Chondrocyte (in vitro differentiated cells): Measurements from ENCODE around the gene ATXN3L. TPM values are rescaled to one million over a fixed set of nuclear protein-coding genes. Genes with fewer than 3 reads are reported as not detected.

Experiments used
- DNase-seq: peaks from one replicate; pipeline ENCODE4 v3.0.0; 2021; ENCODE audit warnings: mixed read lengths, low spot score
- H3K27ac Mint-ChIP-seq: one replicate; pipeline ENCODE4 v1.8.0; 2021; ENCODE audit warnings: mild to moderate bottlenecking, moderate library complexity, mixed read lengths; ENCODE audit not compliant: unreplicated experiment
- H3K27me3 Mint-ChIP-seq: 2 replicates; pipeline ENCODE4 v1.8.0; 2021; ENCODE audit warnings: low read depth, mixed read lengths
- H3K36me3 Mint-ChIP-seq: 2 replicates; pipeline ENCODE4 v1.8.0; 2021; ENCODE audit warnings: low read depth, mixed read lengths
- H3K4me1 Mint-ChIP-seq: 2 replicates; pipeline ENCODE4 v1.8.0; 2021; ENCODE audit warnings: low read depth, mild to moderate bottlenecking, mixed read lengths
- H3K4me3 Mint-ChIP-seq: one replicate; pipeline ENCODE4 v1.8.0; 2021; ENCODE audit warnings: mild to moderate bottlenecking, moderate library complexity, mixed read lengths; ENCODE audit not compliant: unreplicated experiment
- H3K9me3 Mint-ChIP-seq: 2 replicates; pipeline ENCODE4 v1.8.0; 2021; ENCODE audit warnings: low read depth, mixed read lengths
- total RNA-seq: library from RNA; stranded (reverse); gene quantifications from 3 replicates; pipeline ENCODE4 v1.2.1, GENCODE V29; 2021
- TF ChIP-seq, protein P1 (sequence below): fragments of 200-600 bp; sonication (generic); IDR thresholded peaks from 2 replicates; pipeline ENCODE4 v1.5.0; 2021; ENCODE audit warnings: antibody characterized with exemption, mild to moderate bottlenecking, moderate library complexity

The ATXN3L gene
- total RNA-seq, 1 donor from 2014 or later: not detected

DNA sequence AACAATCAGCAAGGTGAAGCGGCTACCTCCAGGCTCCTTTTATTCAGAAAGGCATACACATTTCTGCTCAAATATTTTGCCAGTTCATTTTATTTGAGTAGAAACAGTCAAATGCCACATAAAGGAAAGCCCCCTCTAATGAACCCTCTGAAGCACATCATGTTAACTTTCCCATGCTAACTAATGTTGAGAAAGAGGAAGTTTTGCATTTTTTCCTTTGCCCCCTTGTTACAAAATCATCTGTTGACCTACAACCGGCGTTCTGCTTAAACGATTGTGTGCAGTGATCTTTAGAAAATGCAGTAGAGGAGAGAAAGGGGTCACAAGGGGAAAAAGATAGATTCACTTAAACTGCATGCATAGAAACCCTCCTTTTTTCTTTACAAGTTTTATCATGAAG lies 25.2 kb upstream of the ATXN3L start:
- H3K27ac Mint-ChIP-seq: no peak overlapping the region
- peaks cover 2% of the 10 kb centered on the region for H3K9me3 Mint-ChIP-seq
- no peaks in the 10 kb centered on the region for H3K27me3 Mint-ChIP-seq
- H3K4me3 Mint-ChIP-seq: no peak overlapping the region
- TF ChIP-seq, protein P1, sequence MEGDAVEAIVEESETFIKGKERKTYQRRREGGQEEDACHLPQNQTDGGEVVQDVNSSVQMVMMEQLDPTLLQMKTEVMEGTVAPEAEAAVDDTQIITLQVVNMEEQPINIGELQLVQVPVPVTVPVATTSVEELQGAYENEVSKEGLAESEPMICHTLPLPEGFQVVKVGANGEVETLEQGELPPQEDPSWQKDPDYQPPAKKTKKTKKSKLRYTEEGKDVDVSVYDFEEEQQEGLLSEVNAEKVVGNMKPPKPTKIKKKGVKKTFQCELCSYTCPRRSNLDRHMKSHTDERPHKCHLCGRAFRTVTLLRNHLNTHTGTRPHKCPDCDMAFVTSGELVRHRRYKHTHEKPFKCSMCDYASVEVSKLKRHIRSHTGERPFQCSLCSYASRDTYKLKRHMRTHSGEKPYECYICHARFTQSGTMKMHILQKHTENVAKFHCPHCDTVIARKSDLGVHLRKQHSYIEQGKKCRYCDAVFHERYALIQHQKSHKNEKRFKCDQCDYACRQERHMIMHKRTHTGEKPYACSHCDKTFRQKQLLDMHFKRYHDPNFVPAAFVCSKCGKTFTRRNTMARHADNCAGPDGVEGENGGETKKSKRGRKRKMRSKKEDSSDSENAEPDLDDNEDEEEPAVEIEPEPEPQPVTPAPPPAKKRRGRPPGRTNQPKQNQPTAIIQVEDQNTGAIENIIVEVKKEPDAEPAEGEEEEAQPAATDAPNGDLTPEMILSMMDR: no peak
- H3K4me1 Mint-ChIP-seq: peaks cover 11% of the 10 kb centered on the region
- H3K36me3 Mint-ChIP-seq: no peaks in the 10 kb centered on the region
- no peak for DNase-seq

DNA sequence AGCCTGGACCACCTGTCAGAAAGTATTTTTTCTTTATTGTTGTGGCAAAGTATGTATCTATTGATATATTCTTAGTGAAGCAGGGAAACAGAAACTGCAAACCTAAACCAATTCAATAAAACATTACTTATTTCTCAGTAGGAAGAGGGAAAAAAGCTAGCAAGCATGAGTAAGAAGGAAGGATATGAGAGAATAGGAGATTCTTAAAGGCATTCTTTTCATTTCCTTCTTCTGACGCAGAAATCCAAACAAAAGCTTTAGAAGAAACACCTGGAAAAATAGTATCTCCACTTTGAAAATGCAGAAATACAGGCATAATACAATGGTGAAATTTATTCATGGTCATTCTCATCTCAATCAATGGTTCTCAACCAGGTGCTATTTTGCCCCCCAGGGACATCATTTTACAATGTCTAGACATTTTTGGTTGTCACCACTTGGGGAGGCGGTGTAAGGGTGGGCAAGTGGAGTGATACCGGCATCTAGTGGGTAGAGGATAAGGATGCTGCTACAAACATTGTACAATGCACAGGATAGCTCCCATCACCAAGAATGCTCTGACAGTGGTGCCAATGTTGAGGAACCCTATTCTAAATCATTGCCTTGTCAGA lies 21.7 kb upstream of the ATXN3L start:
- no peak for DNase-seq
- TF ChIP-seq, protein P1: peak; percentile 29
- peaks cover 21% of the 10 kb centered on the region for H3K4me1 Mint-ChIP-seq
- H3K27me3 Mint-ChIP-seq: no peaks in the 10 kb centered on the region
- no peak overlapping the region for H3K4me3 Mint-ChIP-seq
- peak overlapping the region; percentile 57 for H3K27ac Mint-ChIP-seq
- peaks cover 2% of the 10 kb centered on the region for H3K9me3 Mint-ChIP-seq
- H3K36me3 Mint-ChIP-seq: no peaks in the 10 kb centered on the region

DNA sequence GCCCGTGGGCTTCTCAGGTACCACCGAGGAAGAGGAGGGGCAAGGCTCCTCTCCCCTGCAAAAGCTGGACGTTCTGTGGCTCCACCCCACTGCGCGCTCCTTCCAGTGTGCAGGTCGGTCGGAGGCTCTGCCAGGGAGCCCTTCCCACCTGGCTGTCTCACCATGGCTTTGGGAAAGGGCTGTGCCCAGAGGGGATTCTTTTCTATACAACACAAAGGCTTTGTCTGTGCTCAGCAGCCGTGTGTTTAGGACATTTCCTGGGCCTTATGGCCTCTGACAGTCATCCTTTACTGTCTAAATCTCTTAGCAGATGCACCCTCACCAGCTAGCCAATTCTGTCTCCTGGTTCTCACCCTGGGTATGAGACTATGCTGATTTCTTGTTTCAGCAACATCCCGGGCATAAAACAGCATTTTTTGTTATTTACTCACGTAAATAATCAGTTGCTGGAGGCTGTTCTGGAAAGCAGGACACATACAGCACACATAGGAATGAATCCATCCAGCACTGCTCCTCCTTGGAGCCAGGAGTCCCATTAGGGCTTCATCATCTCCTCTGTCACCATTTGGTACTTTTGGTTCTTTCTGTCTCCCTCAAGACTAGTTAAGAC lies 20.4 kb upstream of the ATXN3L start:
- Mint-ChIP-seq H3K36me3 (no peaks in the 10 kb centered on the region), H3K27ac (no peak overlapping the region), H3K9me3 (peaks cover 2% of the 10 kb centered on the region), H3K4me1 (peaks cover 21% of the 10 kb centered on the region), H3K4me3 (no peak overlapping the region), H3K27me3 (no peaks in the 10 kb centered on the region)
- TF ChIP-seq, protein P1: no peak
- DNase-seq: no peak

DNA sequence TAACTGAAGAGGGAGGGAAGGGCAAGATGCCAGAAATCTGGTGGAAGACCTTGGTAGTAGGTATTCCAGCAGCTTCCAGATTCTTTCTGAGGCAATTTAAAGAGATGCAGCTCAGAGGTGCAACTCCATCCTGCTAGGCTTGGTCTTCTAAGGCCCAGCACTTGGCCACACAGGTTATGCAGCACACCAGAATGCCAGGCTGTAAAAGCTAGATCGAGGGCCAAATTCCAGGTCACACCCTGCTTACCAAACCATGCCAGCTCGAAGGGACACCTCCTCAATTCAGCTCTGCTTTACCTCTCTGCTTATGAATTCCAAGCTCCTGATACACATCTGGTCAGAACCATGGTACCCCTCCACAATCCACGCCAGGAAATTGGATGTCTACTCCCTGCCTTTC lies 19.8 kb upstream of the ATXN3L start:
- DNase-seq: no peak
- no peak overlapping the region for H3K4me3 Mint-ChIP-seq
- peaks cover 21% of the 10 kb centered on the region for H3K4me1 Mint-ChIP-seq
- peaks cover 2% of the 10 kb centered on the region for H3K9me3 Mint-ChIP-seq
- H3K27me3 Mint-ChIP-seq: no peaks in the 10 kb centered on the region
- no peak overlapping the region for H3K27ac Mint-ChIP-seq
- no peaks in the 10 kb centered on the region for H3K36me3 Mint-ChIP-seq
- TF ChIP-seq, protein P1: no peak

- DNase-seq: no peak
- TF ChIP-seq, protein P1: no peak
- H3K4me3 Mint-ChIP-seq: no peak overlapping the region
- no peaks in the 10 kb centered on the region for H3K27me3 Mint-ChIP-seq
- H3K4me1 Mint-ChIP-seq: peaks cover 21% of the 10 kb centered on the region
- peak overlapping the region; percentile 78 for H3K27ac Mint-ChIP-seq
- peaks cover 2% of the 10 kb centered on the region for H3K9me3 Mint-ChIP-seq
- H3K36me3 Mint-ChIP-seq: no peaks in the 10 kb centered on the region
These were observed 19.2 kb upstream of the ATXN3L start for GRCh38 chrX:13338996-13339515.
